GDM1 (cell line): ENCODE data around the gene CHD2.
A peak's percentile ranks its signal among the peaks of the same experiment; 100 is the strongest.

Experiments used
- DNase-seq: peaks from one replicate; lab custom pipeline; 2025; lab: John Stamatoyannopoulos, UW

CHD2 gene

GRCh38 chr15:92885224-92886041 lies 14.7 kb upstream of the CHD2 start:
- no peak for DNase-seq

GRCh38 chr15:92886042-92886537 lies 14.0 kb upstream of the CHD2 start:
- DNase-seq: no peak

GRCh38 chr15:92886815-92887214 lies 13.3 kb upstream of the CHD2 start:
- no peak for DNase-seq

- DNase-seq: no peak
Observed at GRCh38 chr15:92887869-92888268, 12.3 kb upstream of the CHD2 start.

GRCh38 chr15:92889390-92890107 lies 10.6 kb upstream of the CHD2 start:
- no peak for DNase-seq

- DNase-seq: no peak
Observed at GRCh38 chr15:92891533-92892200, 8.5 kb upstream of the CHD2 start.

GRCh38 chr15:92892201-92892555 lies 7.9 kb upstream of the CHD2 start:
- DNase-seq: no peak

GRCh38 chr15:92893200-92893599 lies 6.9 kb upstream of the CHD2 start:
- DNase-seq: no peak

GRCh38 chr15:92896561-92896960 lies 3.6 kb upstream of the CHD2 start:
- no peak for DNase-seq

- no peak for DNase-seq
Observed at GRCh38 chr15:92897620-92898019, 2.5 kb upstream of the CHD2 start.

GRCh38 chr15:92898988-92899582 lies 1.0 kb upstream of the CHD2 start:
- no peak for DNase-seq

- no peak for DNase-seq
Observed at GRCh38 chr15:92899601-92899947, 550 bp upstream of the CHD2 start.

GRCh38 chr15:92900731-92901071 lies 577 bp downstream of the CHD2 start:
- no peak for DNase-seq

- no peak for DNase-seq
Observed at GRCh38 chr15:92901072-92901761, 1.1 kb downstream of the CHD2 start.

- no peak for DNase-seq
Observed at GRCh38 chr15:92901995-92902394, 1.9 kb downstream of the CHD2 start.

- no peak for DNase-seq
Observed at GRCh38 chr15:92902737-92903593, 2.8 kb downstream of the CHD2 start.

GRCh38 chr15:92903631-92903965 lies 3.5 kb downstream of the CHD2 start:
- DNase-seq: no peak

GRCh38 chr15:92903966-92904721 lies 4.0 kb downstream of the CHD2 start:
- peak; percentile 99 for DNase-seq

- DNase-seq: no peak
Observed at GRCh38 chr15:92904722-92905571, 4.8 kb downstream of the CHD2 start.

GRCh38 chr15:92906020-92906419 lies 5.9 kb downstream of the CHD2 start:
- no peak for DNase-seq
